Right renal pelvis (tissue), 4 donors: ENCODE measurements around the gene ADRB2. TPM values are rescaled to one million over a fixed set of nuclear protein-coding genes. Genes with fewer than 3 reads are reported as not detected.
"Not testable (repeated sequence)": the region's sequence is repeated elsewhere in the genome, so short reads cannot be mapped to it uniquely, and the experiment has no call there.

Source experiments
- DNase-seq, 4 donors: peaks; one replicate each; pipeline ENCODE4 v3.0.0-alpha.2; 2013; ENCODE audit warnings: low read depth in 4 of 4, low spot score in 3 of 4, missing footprints in 1 of 4
- polyA plus RNA-seq, 4 donors: library from polyadenylated mRNA; unstranded; fragments of 120-200 nt; gene quantifications; one replicate each; pipeline ENCODE4 v1.2.1, GENCODE V29; 2013; ENCODE audit not compliant: insufficient read length in 4 of 4

Gene ADRB2
- polyA plus RNA-seq, 4 donors, result 0.13 to 0.53 (median 0.43) TPM

DNA sequence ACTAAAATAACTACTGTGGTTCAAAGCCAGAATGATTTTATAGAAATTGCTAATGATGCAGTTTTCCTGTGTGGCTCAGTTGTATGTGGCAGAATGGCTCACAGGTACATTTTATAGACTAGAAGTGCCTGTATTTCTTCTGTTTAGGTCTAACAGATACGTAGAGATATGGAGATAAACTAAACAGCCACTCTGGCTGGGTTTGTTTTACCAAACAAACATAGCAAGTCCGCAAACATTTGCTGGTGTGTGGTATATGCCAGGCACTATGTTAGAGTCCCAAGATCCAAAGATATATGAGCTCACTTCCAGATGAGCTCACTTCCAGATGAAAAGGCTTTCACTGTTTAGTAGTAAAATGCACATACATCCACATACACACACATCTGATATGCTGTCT, 24.4 kb downstream of the ADRB2 start:
- no peak for DNase-seq

GRCh38 chr5:148853868-148854267, 27.5 kb downstream of the ADRB2 start:
- no peak for DNase-seq

GRCh38 chr5:148855249-148856008, 29.0 kb downstream of the ADRB2 start:
- DNase-seq, result no peak

DNA sequence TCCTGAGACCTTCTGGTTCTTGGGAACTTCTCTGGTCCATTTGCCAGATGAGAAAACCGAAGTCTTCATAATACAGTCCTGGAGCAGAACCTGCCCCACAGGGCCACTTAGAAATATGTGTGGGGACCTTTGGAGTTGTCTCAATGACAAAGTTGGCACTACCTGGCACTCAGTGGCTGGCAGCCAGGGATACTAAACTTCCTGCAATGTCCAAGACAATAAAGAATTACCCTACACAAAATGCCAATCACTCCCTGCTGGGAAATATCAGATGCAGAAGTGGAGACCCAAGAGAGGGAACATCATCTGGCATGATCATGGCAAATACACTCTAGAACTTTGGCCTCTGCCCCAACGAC, 29.6 kb downstream of the ADRB2 start:
- no peak for DNase-seq

- no peak for DNase-seq
These were observed 30.0 kb downstream of the ADRB2 start for GRCh38 chr5:148856424-148856823.

- no peak for DNase-seq
These were observed 31.1 kb downstream of the ADRB2 start for GRCh38 chr5:148857474-148857873.

DNA sequence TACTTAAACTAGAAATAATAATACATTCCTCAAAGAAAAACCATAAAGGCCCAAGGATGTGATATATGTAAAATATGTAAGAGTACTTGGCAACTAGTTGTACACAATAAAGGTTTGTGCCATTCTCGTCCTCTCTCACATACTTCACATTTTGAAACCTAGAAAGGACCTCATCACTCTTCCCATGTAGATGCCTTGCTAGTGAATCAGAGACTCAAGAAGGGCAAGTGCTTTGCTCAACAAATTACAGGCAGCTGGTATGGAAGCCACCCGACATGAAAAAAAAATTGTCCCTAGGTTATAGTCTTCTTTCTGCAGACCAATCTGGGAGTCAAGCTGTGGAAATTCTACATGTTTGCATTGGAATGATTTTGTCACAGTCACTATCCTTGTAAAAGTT, 31.7 kb downstream of the ADRB2 start:
- no peak for DNase-seq

GRCh38 chr5:148858547-148858946, 32.1 kb downstream of the ADRB2 start:
- no peak for DNase-seq

DNA sequence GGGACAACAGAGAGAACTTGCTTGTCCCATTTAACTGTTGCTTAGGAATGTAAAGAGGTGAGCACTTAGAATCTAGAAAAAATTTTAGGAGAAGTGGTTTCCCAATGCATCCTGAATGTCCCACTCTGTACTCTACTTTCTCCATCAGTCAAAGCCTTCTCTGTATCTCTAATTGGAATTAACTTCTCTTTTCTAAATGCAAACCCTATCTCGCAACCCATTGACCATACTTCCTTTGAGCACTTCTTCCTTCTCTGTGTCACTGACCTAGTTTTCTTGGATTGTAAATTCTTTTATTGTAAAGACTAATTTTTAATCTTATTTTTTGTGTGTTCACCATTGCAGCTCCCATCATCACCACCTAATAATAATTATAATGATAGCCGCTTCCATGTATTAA, 33.3 kb downstream of the ADRB2 start:
- no peak for DNase-seq

DNA sequence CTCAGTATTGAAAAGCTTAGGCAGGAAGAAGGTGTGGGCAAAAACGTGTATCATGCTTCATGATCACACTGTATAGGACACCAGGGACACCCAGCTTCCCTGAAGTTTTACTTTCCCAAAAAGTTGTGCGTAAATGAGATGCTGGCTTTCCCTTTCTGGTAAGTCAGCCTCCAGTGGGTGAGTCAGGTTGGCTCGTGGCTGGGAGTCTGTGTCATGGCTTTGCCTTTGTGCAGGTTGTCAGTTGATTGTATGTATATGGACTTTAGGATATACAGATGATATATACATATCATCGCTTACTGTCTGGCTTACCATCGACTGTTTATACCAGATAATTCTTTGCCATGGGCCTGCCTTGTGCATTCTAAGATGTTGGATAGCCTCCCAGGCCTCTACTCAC, 34.2 kb downstream of the ADRB2 start:
- no peak for DNase-seq

- no peak for DNase-seq
These were observed 34.7 kb downstream of the ADRB2 start for GRCh38 chr5:148861088-148861487.

DNA sequence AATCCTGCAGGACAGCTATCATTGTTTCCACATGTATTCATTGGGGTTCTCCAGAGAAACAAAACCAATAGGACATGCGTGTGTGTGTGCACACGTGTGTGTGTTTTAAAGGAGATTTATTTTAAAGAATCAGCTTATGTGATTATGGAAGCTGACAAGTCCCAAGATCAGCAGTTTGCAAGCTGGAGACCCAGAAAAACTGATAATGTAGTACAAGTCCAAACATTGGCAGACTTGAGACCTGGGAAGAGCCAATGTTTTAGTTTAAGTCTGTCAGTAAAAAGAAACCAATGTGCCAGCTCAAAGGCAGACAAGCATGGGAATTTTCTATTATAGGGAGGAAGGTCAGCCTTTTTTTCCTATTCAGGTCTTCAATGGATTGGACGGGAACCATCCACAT, 35.3 kb downstream of the ADRB2 start:
- DNase-seq, result no peak

DNA sequence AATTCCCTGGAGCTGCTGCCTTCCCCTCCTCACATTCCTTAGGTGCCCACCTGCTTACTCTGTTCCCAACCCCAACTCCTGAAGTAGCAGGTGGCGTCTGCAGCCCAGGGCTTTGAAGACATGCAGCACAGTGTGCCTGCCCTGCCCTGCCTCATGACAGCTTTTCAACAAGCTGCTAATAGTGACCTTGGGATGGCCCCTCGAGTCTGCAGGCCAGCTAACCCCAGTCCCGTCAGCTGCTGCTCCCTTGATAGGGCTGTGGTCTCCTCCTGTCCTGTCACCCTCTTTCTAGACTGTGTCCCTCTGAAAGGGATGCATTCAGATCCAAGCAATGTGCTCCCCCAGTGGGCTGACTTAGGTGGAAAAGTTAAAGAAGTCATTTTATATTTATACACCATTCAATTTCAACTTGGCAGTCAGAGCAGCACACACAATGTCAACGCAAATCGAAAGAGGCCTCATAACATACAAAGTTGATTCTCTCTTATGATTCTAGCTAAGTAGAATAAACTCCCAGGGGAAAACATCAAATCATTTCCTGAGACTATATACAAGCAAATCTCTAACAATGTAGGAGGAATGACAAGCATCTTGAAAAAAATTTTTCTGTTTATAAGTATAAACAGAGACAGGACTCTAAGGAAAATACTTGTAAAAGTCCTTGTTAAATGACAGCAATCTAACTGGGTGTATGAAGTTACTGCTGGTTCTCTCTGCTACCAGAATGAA, 37.9 kb downstream of the ADRB2 start:
- DNase-seq, result peak in 1 of 4 donors; percentile 5

- DNase-seq, result no peak
These were observed 39.6 kb downstream of the ADRB2 start for GRCh38 chr5:148866024-148866423.

DNA sequence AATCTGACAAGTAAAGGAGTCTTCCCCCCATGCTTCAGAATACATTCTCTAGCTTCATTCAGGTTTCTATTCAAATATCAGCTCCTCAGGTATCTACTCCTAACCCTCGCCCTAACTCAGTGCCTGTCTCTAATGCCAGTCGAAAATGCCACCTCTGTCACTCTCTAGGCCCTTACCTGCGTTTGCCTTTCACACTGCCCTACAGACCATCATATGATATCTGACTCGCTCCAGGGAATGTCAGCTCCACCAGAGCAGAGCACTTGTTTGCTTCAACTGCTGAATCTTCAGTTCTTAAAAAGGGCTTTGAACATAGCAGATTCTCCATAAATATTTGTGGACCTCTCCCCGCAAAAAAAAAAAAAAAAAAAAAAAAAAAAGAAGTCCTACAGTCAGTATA, 46.7 kb downstream of the ADRB2 start:
- DNase-seq, result no peak

- no peak for DNase-seq
These were observed 47.5 kb downstream of the ADRB2 start for GRCh38 chr5:148873690-148874485.

DNA sequence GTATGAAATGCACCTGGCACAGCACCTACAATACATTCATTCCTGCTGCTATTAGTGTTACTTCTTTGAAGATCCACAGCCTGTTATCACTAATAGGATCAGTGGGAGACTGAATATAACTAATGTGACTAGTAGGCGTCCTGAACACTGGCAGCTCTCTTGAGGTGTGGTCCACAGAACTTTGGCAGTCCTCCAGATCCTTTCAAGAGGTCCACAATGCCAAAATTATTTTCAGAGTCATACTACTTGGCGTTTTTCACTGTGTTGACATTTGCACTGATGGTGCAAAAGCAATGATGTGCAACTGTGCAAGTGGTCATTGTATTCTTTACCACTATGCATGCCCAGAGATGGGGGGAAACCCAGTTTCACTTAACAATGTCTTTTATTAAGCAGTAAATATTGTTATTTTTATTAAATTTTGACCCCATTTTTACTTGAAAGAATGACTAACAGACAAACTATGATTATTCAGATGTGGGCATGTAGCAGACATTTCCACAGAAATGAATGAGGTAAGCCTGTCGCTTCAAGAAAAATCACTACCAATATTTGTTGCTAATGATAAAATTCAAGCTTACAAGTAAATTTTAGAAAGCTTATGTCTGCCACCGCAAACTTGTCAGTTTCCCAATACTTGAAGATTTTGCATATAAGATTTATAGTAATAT, 48.9 kb downstream of the ADRB2 start:
- no peak for DNase-seq

DNA sequence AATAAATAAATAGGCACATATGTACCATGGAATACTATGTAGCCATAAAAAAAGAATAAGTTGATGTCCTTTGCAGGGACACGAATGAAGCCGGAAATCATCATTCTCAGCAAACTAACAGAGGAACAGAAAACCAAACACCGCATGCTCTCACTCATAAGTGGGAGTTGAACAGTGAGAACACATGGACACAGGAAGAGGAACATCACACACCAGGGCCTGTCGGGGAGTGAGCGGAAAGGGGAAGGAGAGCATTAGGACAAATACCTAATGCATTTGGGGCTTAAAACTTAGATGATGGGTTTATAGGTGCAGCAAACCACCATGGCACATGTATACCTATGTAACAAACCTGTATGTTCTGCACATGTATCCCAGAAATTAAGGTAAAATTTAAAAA, 51.0 kb downstream of the ADRB2 start:
- not testable (repeated sequence) for DNase-seq
